Esophagus squamous epithelium (tissue), 4 donors: ENCODE results near the gene TOR4A.

Source experiments
- POLR2A ChIP-seq, 4 donors: fragments of 450-650 bp; IDR thresholded peaks; one replicate each; pipeline ENCODE4 v1.6.1; 2017; ENCODE audit warnings: antibody characterized with exemption in 4 of 4, mild to moderate bottlenecking in 4 of 4, moderate library complexity in 3 of 4
- TF ChIP-seq, protein P1 (sequence below), 6 experiments: fragments of 450-650 bp in 4 of 6; fragments of 200-600 bp in 2 of 6; sonication (generic) in 2 of 6; IDR thresholded peaks; one replicate each; pipeline ENCODE4 v1.5.1; 2016 to 2019; ENCODE audit warnings: antibody characterized with exemption in 6 of 6, mild to moderate bottlenecking in 4 of 6, moderate library complexity in 4 of 6

DNA sequence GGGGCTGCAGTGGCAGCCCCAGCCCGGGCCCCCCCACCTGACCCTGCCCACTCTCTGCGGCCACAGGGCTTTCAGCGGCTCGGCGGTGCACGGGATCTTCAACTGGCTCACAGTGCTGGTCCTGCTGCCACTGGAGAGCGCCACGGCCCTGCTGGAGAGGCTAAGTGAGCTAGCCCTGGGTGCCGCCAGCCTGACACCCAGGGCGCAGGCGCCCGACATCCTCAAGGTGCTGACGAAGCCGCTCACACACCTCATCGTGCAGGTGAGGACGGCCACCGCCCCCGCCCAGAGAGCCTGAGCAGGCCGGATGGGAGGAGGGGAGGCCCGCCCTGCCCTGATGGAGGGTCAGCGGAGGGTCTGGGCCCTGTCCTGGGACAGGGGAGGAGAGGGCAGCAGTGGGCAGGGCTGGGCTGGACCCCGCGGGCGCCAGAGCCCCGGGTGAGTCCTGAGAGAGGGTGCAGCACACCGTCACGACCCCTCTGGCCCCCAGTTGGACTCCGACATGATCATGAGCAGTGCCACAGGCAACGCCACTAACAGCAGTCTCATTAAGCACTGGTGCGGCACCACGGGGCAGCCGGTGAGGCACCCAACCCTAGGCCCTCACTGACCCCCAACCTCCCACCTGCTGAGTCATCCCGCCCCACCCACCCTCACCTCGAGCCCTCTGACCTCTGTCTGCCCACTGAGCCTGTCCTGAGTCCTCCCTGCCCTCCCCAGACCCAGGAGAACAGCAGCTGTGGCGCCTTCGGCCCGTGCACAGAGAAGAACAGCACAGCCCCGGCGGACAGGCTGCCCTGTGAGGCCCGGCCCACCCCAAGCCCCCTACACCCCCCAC is 44.2 kb upstream of the TOR4A start:
- TF ChIP-seq POLR2A (IDR thresholded peaks at IDR 0.05), result no peak
- TF ChIP-seq, protein P1, sequence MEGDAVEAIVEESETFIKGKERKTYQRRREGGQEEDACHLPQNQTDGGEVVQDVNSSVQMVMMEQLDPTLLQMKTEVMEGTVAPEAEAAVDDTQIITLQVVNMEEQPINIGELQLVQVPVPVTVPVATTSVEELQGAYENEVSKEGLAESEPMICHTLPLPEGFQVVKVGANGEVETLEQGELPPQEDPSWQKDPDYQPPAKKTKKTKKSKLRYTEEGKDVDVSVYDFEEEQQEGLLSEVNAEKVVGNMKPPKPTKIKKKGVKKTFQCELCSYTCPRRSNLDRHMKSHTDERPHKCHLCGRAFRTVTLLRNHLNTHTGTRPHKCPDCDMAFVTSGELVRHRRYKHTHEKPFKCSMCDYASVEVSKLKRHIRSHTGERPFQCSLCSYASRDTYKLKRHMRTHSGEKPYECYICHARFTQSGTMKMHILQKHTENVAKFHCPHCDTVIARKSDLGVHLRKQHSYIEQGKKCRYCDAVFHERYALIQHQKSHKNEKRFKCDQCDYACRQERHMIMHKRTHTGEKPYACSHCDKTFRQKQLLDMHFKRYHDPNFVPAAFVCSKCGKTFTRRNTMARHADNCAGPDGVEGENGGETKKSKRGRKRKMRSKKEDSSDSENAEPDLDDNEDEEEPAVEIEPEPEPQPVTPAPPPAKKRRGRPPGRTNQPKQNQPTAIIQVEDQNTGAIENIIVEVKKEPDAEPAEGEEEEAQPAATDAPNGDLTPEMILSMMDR (IDR thresholded peaks at IDR 0.05), result no peak
